Hypothalamus (tissue), 51 donors: ENCODE results near the gene ROR2.

Experiments
- DNase-seq, 51 donors: peaks; one replicate each; lab custom pipeline; 2025; lab: John Stamatoyannopoulos, UW

Gene ROR2

DNA sequence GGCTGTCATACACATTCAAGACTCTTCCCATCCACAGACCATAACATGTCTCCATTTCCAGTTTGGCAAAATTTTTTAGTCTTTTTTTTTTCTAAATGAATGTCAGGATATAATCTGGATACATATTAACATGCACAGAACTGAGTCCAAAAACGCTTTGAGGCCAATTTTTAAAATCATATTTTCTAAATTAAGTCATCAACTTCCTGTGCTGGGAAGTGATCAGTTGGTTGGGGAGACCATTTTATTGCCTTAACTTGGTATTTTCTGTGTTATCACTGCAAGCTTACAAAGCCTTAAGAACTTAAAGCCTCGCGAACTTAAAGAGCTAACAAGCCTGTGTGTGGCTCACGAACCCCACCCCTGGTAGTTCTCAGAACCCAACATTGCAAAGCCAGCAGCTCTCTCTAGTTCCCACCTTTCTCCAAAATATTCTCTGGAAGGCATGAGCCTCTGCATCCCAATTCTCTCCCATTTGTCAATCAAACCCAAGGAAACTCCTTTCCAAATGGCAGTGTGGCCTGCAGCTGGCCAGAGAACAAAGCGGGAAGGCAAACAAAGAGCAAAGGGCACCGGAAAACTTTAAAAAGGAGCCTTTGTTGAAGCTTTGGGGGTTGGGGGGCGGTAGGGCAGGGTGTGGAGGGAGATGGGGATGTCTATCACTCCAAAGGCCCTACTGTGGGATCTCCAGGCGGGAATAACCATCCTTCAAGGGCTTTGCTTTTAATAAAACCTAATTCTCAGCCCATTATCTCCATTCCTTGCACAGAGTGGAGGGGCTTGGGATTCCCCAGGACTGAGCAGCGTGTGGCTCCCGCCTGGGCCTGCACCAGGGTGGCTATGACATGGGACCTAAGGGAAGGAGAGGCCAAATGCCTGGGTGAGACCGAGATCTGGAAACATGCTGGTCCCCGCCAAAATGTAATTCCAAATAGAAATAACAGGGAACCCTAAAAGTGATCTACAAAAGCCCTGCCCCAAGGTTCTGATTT is 65.0 kb downstream of the ROR2 start:
- peak in 4 of 51 donors; percentile 6 to 30 (median 12) for DNase-seq

DNA sequence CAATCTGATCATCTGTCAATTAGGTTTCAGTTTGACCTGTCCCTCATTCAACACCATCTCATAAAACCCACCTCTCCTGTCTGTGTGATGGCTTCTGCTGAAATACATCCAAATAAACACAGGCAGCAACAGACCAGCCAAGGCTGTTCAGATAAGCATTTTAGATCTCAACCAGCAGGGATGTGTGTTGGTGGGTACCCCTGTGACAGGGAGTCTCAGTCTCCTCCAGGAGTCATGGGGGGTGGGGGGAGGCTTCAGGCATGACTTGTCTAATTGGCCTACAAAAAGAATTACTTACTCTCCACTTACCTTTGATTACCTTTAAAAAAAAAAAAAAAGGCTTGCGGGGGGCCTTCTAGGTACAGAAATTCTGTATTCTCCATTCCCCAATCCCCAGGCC is 65.9 kb downstream of the ROR2 start:
- DNase-seq = no peak

DNA sequence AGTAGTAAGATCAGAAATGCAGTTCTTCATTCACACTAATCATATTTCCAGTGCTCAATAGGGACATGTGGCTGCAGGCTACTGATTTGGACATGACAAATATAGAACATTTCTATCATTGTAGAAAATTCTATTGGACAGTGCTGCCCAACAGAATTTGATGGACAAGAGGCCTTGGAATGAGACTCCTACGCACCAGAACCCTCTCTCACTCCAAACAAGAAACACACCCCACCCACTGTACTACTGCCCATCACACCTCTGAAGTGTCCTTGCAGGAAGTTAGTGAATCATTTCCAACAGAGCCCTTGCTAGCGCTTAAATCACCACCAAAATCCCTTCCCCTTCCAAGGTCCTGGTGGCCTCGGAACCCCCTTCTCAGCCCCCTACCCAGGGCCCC is 66.5 kb downstream of the ROR2 start:
- DNase-seq = no peak

DNA sequence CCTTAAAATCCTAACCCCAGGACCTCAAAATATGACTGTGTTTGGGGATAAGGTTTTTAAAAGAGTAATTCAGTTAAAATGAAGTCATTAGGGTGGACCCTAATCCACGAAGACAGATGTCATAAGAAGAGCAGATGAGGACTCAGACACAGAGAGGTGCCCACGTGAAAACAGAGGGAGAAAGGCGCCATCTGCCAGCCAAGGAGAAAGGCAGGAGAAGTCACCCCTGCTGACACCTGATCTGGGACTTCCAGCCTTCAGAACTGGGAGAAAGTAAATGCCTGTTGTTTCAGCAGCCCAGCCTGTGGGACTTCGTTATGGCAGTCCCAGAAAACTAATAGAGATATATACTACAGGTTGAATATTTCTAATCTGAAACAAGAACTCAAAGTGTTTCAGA is 67.4 kb downstream of the ROR2 start:
- DNase-seq = no peak

DNA sequence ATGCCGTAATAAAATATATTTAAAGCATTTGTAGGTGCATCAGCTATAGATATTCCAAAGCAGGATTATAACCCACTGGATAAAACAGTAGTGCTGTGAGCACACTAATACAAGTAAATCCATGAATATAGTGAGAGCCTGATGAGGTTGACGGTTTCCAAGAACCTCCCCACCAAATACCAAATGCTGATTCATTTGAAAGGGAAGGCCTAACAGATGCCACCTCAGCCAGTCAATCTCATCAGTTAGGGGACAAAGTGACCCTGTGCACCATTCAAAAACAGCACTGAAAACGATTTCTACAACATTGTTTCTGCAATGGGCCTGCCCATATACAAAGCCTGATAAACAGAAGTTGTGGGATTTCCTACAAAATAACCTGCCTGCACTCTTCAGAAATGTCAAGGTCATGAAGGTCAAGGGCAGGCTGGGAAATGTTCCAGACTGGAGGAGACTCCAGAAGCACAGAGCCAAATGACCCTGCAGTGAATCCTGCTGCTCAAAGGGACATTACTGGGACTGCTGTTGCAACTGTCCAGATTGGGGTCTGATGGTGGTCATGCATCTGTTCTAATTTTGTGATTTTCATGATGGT is 69.6 kb downstream of the ROR2 start:
- DNase-seq = no peak

DNA sequence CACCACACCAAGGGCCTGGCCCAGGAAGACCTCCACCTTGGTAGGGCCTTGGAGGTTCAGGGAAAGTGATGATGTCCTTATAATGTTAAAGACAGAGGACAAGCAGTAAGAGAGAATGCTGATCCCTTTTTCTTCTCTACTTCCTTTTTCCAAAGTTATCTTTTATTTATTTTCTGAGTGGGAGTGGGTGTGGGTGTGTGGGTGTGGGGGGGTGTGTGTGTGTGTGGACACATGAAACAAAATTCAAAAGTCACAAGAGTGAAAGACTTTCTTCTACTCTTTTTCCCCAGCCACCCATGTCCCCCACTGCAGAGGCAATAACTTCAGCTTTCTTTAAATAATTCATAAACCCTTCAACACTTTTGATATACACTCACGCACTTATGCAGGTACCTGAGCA is 70.8 kb downstream of the ROR2 start:
- DNase-seq = no peak

DNA sequence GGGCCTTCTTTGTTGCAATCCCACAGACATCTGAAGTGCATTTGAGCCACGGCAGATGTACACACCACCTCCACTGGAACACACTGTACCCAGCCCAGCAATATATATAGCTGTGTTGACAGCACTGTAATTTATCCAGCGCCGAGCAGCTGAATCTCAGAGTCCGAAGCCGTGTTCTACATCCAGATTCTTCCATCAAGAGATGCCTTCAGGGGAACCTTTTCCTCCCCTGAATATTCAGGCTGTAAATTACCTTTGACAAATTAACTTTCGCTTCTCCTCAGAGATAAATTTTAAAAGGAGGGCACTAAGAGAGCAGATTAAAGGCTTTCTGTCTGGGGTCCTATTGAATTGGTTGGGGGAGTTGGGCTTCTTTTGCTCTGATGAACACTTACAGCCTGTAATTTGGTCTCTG is 76.4 kb downstream of the ROR2 start:
- DNase-seq = no peak

DNA sequence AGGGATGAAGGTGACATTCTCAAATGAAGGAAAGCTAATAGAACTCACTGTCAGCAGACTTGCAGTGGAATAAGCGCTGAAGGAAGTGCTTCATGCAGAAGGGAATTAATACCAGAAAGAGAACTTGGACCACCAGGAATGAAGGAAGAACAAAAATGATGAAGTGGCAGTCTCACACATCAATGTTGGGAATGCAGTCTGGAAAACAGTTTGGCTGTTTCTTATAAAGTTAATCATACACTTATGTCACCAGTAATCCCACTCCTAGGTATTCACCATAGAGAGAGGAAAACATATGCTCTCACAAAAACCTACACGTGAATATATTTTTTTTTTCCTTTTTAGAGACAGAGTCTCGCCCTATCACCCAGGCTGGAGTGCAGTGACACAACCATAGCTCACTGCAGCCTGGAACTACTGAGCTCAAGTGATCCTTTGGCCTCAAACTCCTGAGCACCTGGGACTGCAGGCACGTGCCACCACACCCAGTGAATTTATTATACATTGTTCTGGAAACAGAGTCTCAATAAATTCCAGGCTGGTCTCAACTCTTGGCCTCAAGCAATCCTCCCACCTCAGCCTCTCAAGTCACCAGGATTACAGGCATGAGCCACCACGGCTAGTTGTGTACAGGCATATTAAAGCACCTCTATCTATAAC is 81.2 kb downstream of the ROR2 start:
- no peak for DNase-seq

DNA sequence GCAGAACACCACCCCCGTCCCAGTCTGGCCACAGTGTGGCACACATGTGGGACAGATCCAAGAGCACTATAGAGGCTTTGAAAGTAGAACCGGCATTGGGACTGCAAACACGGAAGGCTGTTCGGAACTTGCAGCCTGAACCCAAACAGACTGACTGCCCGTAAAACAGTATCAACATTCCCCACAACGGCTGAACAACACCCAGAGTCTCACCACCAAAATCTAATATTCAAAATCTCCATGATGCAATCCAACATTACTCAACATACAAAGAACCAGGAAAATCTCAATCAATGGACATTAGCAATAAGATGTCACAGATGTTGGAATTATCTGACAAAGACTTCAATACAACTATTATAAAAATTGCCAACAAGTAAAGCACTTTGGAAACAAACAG is 82.3 kb downstream of the ROR2 start:
- DNase-seq = no peak

DNA sequence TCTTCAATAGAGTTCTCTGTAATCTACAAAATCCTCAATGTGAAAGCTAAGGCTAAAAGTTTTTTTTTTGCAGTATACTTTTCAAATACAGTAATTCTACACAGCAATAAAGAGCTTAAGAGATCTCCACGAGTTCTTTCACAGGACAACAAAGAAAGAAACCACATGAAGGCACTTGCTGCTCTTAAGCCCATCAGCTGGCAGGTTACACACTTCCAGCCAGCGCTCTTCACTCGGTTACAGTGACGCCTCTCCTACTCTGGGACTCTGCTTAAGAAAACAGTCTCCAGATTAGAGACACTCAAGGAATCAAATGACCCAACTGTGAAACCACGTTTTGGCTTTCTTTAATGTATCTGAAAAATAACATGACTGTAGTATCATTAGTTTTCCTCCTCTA is 85.0 kb downstream of the ROR2 start:
- no peak for DNase-seq

DNA sequence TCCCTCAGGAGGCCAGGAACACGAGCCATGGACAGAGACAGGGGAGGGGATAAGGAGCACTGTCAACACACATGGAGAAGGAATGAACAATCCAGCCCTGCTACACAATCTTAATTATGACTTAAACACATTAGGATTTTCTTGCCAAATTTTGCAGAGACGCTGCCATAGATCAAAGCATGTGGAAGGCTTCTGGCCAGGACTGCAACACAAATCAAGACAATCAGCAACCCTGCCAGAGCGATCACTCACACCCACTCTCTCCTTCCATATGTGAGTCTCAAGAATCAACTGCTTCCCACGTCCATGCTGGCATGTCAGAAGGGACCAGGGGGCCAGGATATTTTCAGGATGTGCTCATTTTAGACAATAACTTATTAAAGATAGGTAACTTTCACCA is 85.6 kb downstream of the ROR2 start:
- DNase-seq = no peak

DNA sequence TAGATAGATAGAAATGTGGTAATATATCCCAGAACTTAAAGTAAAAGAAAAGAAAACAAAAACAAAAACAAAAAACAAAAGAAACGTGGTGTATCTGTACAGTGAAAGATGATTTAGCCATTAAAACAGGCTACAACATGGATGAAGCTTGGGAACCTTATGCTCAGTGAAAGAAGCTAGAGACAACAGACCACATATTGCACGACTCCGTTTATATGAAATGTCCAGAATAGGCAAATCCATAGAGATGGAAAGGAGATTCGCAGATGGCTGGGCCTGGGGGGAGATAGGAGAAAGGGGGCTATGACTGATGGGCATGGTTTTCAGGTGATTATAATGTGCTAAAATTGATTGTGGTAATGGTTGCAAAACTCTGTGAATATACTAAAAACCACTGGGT is 86.6 kb downstream of the ROR2 start:
- DNase-seq = no peak

DNA sequence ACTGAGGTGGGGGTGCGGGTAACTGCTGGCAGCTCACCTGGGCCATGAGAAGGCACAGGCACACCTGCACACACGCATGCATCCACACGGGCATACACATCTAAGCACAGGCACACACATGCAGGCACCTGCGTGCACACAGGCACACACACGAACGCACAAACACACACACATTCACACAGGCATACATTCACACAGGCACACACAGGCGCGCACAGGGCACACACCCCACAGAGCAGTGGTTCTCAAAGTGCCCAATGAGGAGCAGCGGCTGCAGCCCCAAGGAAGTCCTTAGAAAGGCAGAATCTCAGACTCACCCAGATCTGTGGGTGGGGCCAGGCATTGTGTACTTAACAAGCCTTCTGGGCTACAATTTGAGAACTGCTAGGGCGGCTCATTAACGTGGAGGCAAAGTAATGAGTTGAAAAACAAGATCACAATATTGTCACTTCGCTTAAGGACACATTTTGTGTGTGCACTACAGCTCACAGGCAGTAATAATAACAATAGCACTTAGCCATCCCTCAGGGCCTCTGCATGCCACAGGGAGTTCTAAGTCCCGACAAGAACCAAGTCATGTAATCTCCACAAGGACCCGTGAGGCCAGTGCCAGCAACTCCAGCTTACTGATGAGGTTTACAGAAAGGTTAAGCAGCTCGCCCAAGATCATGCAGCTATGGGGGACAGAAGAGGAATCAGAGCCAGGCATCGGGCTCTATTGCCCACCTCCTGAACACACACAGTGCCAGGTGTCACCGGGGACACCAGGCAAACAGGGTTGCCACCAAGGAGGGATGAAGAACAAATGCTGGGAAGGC is 91.6 kb downstream of the ROR2 start:
- no peak for DNase-seq

DNA sequence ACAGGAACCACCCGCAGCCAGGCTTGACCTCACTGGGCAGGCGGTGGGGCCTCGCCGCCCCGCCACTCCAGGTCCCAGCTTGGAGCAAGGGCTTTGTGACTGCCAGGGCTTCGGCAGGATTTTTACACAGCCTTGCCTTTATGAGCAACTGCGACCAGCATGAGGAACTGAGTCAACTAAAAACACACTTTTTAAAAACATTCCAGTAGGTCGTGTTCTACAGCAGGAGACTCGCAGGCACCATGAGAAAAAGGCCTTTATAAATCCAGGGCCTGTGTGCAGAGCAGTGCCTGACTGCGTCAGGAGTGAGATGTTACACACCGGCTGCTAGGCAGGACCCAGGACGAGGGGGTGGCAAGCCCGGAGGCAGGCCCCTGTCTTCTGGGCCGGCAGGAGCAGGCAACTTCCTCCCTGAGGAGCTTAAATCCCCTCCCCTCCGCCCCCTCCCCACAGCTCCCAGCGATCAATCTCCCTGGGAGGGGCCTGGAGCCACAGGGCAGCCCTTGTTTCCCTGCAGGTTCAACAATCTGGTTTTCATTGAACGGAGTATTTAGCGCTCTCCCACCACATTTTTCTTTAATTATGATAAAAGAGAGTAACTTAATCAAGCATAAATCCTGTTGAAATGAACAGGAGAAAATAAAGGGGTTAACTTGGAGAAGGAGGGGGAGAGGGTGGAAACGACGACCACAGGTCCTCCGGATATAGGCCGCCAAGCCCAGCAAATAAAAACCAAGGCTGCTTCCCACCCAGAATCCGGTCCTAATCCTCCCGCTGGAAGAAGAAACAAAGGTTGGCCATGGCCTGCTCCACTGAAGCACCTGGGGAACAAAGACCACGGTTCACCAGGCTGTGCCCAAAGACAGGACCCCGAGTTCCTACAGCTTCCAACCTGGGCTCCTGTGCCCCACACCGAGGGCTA is 92.5 kb downstream of the ROR2 start:
- no peak for DNase-seq

DNA sequence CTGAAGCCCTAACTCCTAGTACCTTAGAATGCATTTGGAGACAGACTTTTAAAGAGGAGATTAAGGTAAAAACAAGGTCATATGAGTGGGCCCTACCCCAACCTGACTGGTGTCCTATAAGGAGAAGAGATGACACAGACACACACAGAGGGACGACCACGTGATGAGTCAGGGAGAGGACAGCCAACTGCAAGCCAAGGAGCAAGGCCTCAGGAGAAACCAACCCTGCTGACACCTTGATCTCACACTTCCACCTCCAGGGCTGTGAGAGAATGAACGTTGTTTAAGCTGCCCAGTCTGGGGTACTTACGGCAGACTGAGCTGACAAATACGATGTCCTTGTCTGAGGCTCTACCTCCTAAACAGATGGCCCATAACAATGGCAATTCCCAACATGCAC is 93.6 kb downstream of the ROR2 start:
- DNase-seq = no peak

DNA sequence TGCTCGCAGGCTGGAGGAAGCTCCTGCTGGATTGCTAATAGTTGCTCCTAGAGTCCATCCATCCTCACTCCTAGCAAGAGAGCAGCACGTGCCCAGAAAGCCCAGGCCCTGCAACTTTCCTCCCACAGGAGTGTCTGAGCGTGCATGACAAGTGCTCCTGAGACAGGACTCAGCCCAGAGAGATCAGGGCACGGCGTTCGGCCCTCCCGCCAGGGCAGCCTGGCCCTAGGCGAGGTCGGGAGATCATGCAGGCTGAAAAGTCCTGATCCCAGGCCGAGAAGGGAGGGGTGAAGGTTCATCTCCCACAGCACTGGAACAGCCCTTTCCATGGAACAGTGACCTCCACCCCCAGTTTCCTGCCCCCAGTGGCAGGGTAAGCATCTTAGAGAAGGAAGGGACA is 94.8 kb downstream of the ROR2 start:
- no peak for DNase-seq

DNA sequence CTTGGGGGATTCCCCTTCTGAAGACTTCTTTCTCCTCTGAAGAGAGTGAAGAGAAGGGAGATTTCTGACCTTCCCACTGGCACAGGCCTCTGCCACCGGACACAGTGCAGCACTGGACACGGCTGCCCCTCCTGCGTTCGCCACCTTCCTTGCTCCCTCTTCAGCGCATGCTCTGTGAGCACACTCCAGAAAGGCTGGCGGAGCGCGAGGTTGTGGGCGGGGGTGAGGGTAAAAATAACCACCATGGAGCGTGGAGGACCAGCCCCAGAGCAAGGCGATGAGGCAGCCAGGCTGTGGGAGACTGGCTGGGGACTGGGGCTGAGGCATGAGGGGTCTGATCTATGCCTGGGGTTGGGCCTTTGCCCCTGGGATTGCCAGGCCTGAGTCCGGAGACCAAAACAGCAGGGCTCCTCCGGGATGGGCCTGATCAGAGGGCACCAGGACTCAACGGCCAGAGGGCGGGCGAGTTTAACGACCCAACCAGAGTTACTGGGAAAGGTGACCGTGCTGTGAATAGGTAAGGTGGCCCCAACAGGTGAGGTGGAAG is 97.2 kb downstream of the ROR2 start:
- no peak for DNase-seq

DNA sequence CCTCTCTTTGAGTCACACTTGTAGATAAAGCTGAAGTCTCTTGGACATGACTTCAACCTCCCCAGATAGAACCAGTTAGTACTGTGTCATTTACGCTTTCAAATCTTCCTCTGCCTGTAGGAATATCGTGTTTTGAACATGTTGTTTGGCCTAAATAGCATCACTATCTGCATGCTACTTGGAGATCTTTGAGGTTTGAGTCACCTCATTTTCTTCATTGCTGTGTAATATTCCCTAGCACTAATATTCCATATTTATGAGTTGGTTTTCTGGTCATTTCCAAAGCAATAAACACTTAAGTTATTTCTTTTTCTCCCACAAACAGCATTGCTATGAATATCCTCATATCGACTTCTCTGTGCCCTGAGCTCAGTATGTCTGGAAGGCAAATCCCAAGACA is 100.3 kb downstream of the ROR2 start:
- no peak for DNase-seq

DNA sequence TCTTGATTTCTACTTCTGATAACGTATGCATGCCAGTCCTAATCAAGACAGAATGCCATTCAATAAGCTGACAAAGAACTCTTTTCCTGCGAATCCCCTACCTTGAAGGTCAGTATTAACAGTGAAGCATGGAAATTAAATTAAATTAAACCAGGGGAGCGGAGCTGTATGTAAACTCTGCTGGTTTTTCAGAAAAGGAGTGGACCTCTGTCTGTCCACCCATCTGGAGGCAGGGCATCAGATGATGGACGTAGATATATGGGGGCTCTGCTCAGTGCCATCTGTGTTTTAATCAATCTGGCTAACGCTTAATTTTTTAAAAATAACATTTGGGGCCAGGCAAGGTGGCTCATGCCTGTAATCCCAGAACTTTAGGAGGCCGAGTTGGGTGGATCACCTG is 101.9 kb downstream of the ROR2 start:
- DNase-seq = no peak
